ENCODE data around the gene PRDM16. TPM values are rescaled to one million over a fixed set of nuclear protein-coding genes. Genes with fewer than 3 reads are reported as not detected.

The PRDM16 gene
- total RNA-seq, 1 donor from 2014 or later, result 18.3 TPM

GRCh38 chr1:3295846-3296245 lies 226.8 kb downstream of the PRDM16 start:
- Mint-ChIP-seq H3K9me3 (ENCODE audit: low read depth) (no peaks in the 10 kb centered on the region), H3K27ac (ENCODE audit: unreplicated experiment) (no peak overlapping the region), H3K27me3 (ENCODE audit: low read depth) (peaks cover 4% of the 10 kb centered on the region)

GRCh38 chr1:3296326-3296725 lies 227.3 kb downstream of the PRDM16 start:
- H3K27ac Mint-ChIP-seq (ENCODE audit: unreplicated experiment), result no peak overlapping the region
- no peak for DNase-seq (ENCODE audit: low spot score)
- peaks cover 4% of the 10 kb centered on the region for H3K27me3 Mint-ChIP-seq (ENCODE audit: low read depth)
- TF ChIP-seq, protein P1, sequence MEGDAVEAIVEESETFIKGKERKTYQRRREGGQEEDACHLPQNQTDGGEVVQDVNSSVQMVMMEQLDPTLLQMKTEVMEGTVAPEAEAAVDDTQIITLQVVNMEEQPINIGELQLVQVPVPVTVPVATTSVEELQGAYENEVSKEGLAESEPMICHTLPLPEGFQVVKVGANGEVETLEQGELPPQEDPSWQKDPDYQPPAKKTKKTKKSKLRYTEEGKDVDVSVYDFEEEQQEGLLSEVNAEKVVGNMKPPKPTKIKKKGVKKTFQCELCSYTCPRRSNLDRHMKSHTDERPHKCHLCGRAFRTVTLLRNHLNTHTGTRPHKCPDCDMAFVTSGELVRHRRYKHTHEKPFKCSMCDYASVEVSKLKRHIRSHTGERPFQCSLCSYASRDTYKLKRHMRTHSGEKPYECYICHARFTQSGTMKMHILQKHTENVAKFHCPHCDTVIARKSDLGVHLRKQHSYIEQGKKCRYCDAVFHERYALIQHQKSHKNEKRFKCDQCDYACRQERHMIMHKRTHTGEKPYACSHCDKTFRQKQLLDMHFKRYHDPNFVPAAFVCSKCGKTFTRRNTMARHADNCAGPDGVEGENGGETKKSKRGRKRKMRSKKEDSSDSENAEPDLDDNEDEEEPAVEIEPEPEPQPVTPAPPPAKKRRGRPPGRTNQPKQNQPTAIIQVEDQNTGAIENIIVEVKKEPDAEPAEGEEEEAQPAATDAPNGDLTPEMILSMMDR (IDR thresholded peaks at IDR 0.05), result no peak
- no peaks in the 10 kb centered on the region for H3K36me3 Mint-ChIP-seq (ENCODE audit: low read depth)
- H3K4me1 Mint-ChIP-seq (ENCODE audit: low read depth), result no peaks in the 10 kb centered on the region
- no peaks in the 10 kb centered on the region for H3K9me3 Mint-ChIP-seq (ENCODE audit: low read depth)
- H3K4me3 Mint-ChIP-seq (ENCODE audit: unreplicated experiment), result no peak overlapping the region

More at GRCh38 chr1:3295846-3296245, 226.8 kb downstream of the PRDM16 start:
- H3K36me3 Mint-ChIP-seq (ENCODE audit: low read depth), result no peaks in the 10 kb centered on the region
- TF ChIP-seq, protein P1 (IDR thresholded peaks at IDR 0.05), result no peak
- H3K4me1 Mint-ChIP-seq (ENCODE audit: low read depth), result no peaks in the 10 kb centered on the region
- H3K4me3 Mint-ChIP-seq (ENCODE audit: unreplicated experiment), result no peak overlapping the region
- DNase-seq (ENCODE audit: low spot score), result no peak

DNA sequence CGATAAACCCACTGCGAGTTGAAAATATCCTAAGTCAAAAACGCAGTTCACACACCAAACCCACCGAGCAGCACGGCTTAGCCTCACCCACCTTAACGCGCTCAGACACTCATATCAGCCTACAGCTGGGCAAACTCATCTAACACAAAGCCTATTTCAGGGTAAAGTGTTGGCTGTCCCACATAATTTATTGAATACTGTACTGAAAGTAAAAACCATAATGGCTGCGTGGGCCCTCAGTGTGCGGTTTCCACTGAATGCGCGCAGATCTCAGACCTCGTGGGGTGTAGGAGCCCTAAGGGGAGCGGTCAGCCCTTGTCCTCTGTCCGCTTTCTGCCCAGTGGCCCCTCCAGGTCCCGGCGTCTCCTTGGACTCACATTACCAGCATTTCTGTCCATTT lies 227.8 kb downstream of the PRDM16 start:
- no peak for DNase-seq (ENCODE audit: low spot score)
- TF ChIP-seq, protein P1 (IDR thresholded peaks at IDR 0.05), result no peak
- Mint-ChIP-seq H3K9me3 (ENCODE audit: low read depth) (no peaks in the 10 kb centered on the region), H3K4me1 (ENCODE audit: low read depth) (no peaks in the 10 kb centered on the region), H3K27me3 (ENCODE audit: low read depth) (peaks cover 4% of the 10 kb centered on the region), H3K36me3 (ENCODE audit: low read depth) (no peaks in the 10 kb centered on the region), H3K4me3 (ENCODE audit: unreplicated experiment) (no peak overlapping the region), H3K27ac (ENCODE audit: unreplicated experiment) (no peak overlapping the region)

GRCh38 chr1:3297756-3298155 lies 228.8 kb downstream of the PRDM16 start:
- Mint-ChIP-seq H3K9me3 (ENCODE audit: low read depth) (peaks cover 3% of the 10 kb centered on the region), H3K36me3 (ENCODE audit: low read depth) (no peaks in the 10 kb centered on the region), H3K27ac (ENCODE audit: unreplicated experiment) (no peak overlapping the region)

GRCh38 chr1:3298197-3298596 lies 229.2 kb downstream of the PRDM16 start:
- peaks cover 4% of the 10 kb centered on the region for H3K27me3 Mint-ChIP-seq (ENCODE audit: low read depth)
- DNase-seq (ENCODE audit: low spot score), result no peak

More at GRCh38 chr1:3297756-3298155, 228.8 kb downstream of the PRDM16 start:
- TF ChIP-seq, protein P1 (IDR thresholded peaks at IDR 0.05), result no peak
- no peak for DNase-seq (ENCODE audit: low spot score)
- H3K4me3 Mint-ChIP-seq (ENCODE audit: unreplicated experiment), result no peak overlapping the region
- peaks cover 4% of the 10 kb centered on the region for H3K27me3 Mint-ChIP-seq (ENCODE audit: low read depth)
- H3K4me1 Mint-ChIP-seq (ENCODE audit: low read depth), result no peaks in the 10 kb centered on the region

More at GRCh38 chr1:3298197-3298596, 229.2 kb downstream of the PRDM16 start:
- no peak overlapping the region for H3K4me3 Mint-ChIP-seq (ENCODE audit: unreplicated experiment)
- no peaks in the 10 kb centered on the region for H3K36me3 Mint-ChIP-seq (ENCODE audit: low read depth)
- peaks cover 3% of the 10 kb centered on the region for H3K9me3 Mint-ChIP-seq (ENCODE audit: low read depth)
- TF ChIP-seq, protein P1 (IDR thresholded peaks at IDR 0.05), result no peak
- H3K4me1 Mint-ChIP-seq (ENCODE audit: low read depth), result no peaks in the 10 kb centered on the region
- no peak overlapping the region for H3K27ac Mint-ChIP-seq (ENCODE audit: unreplicated experiment)
